Fibroblast of upper back skin (primary cell): ENCODE measurements around the gene CHORDC1.
"Not testable (repeated sequence)": the region's sequence is repeated elsewhere in the genome, so short reads cannot be mapped to it uniquely, and the experiment has no call there.

Source experiments
- DNase-seq: peaks from one replicate; pipeline ENCODE4 v3.0.0-alpha.2; 2013

CHORDC1 gene

GRCh38 chr11:90213322-90213721, 9.5 kb downstream of the CHORDC1 start:
- no peak for DNase-seq

GRCh38 chr11:90208857-90209256, 14.0 kb downstream of the CHORDC1 start:
- DNase-seq, result no peak

GRCh38 chr11:90207992-90208391, 14.9 kb downstream of the CHORDC1 start:
- DNase-seq, result not testable (repeated sequence)

GRCh38 chr11:90204832-90205646, 17.8 kb downstream of the CHORDC1 start:
- peak; percentile 56 for DNase-seq

GRCh38 chr11:90204407-90204806, 18.4 kb downstream of the CHORDC1 start:
- DNase-seq, result no peak

GRCh38 chr11:90202342-90202741, 20.5 kb downstream of the CHORDC1 start:
- DNase-seq, result no peak

- no peak for DNase-seq
Observed at GRCh38 chr11:90197377-90197776, 25.5 kb downstream of the CHORDC1 start.

- DNase-seq, result no peak
Observed at GRCh38 chr11:90192869-90193582, 29.8 kb downstream of the CHORDC1 start.

GRCh38 chr11:90189011-90189410, 33.8 kb downstream of the CHORDC1 start:
- no peak for DNase-seq

- DNase-seq, result no peak
Observed at GRCh38 chr11:90187839-90188238, 35.0 kb downstream of the CHORDC1 start.

GRCh38 chr11:90179923-90180322, 42.9 kb downstream of the CHORDC1 start:
- DNase-seq, result no peak

GRCh38 chr11:90178751-90179150, 44.1 kb downstream of the CHORDC1 start:
- no peak for DNase-seq

GRCh38 chr11:90176069-90176468, 46.8 kb downstream of the CHORDC1 start:
- no peak for DNase-seq

- DNase-seq, result no peak
Observed at GRCh38 chr11:90171359-90171758, 51.5 kb downstream of the CHORDC1 start.

GRCh38 chr11:90168571-90168970, 54.3 kb downstream of the CHORDC1 start:
- no peak for DNase-seq

- not testable (repeated sequence) for DNase-seq
Observed at GRCh38 chr11:90167704-90168103, 55.1 kb downstream of the CHORDC1 start.

GRCh38 chr11:90166982-90167573, 55.8 kb downstream of the CHORDC1 start:
- not testable (repeated sequence) for DNase-seq
